MV-4-11 (cell line): ENCODE data around the gene IER5.
"Not testable (repeated sequence)": the region's sequence is repeated elsewhere in the genome, so short reads cannot be mapped to it uniquely, and the experiment has no call there.

ENCODE experiments used
- DNase-seq: peaks from one replicate; lab custom pipeline; 2025; lab: John Stamatoyannopoulos, UW

IER5 gene

DNA sequence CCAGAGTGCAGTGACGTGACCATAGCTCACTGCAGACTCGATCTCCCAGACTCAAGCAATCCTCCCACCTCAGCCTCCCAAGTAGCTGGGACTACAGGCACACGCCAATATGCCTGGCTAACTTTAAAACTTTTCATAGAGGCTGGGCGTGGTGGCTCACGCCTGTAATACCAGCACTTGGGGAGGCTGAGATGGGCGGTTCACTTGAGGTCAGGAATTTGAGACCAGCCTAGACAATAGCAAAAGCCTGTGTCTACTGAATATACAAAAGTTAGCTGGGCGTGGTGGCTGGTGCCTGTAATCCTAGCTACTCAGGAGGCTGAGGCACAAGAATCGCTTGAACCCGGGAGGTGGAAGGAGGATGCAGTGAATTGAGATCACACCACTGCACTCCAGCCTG is 27.5 kb downstream of the IER5 start:
- DNase-seq: not testable (repeated sequence)

DNA sequence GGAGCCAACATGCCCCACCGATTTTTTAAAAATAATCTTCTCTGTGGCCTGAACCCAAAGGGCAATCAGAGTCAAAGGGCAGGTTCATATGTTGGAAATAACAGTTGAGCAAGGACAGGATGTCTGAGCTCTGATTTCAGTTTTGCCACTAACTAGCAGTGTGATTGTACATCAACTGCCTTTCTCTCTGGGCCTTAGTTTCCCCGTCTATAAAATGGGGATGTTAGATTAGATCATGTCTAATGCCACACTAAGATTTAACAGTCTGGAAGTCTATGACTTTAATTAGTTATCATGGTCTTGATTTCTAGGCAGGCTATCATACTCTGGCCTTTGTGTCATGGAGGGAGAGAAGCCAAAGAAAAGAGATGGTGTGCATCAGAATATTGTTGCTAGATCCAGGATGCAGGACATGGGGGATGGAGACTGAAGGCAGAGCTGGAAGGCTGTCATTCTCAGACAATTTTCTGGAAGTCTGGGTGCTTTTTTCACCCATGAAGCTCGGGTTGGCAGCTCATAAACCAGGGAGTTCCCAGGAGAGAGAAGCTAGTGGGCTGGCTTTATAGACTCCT is 28.4 kb downstream of the IER5 start:
- DNase-seq: no peak

DNA sequence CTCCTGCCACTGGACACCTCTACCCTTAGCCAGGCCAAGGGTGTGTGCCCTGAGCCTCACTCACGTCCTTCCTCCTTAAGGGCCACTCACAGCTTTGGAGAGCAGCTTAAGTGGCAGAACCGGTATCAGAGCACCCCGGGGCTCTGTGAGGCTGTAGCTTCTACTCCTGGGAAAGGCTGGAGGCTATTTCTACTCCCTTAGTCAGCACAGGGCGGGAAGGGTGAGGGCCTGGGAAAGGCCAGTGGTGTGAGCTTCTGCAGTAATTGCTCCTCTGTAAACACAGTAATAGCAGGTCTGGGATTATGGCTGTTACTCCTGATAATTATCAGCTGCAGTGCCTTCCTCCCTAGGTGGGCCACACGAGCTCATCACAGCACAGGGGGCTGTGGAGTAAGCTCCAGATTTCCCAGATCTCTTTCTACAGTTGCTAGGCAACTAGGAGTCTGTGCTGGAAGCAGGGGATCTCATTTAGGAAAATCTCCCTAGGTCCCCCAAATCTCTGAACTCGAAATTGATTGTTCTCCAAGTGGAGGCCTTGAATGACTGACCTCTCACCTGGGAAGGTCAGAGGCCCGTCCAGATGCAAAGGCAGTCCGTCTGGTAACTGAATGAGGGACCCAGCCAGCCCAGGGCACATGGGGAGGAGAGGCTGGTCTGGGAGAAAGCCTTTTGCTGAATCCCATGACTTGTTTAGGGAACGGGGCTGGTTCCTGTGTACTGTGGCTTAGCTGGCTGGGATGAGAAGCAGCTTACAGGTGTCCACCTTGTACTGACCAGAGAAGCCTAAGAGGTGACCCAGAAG is 29.3 kb downstream of the IER5 start:
- no peak for DNase-seq

DNA sequence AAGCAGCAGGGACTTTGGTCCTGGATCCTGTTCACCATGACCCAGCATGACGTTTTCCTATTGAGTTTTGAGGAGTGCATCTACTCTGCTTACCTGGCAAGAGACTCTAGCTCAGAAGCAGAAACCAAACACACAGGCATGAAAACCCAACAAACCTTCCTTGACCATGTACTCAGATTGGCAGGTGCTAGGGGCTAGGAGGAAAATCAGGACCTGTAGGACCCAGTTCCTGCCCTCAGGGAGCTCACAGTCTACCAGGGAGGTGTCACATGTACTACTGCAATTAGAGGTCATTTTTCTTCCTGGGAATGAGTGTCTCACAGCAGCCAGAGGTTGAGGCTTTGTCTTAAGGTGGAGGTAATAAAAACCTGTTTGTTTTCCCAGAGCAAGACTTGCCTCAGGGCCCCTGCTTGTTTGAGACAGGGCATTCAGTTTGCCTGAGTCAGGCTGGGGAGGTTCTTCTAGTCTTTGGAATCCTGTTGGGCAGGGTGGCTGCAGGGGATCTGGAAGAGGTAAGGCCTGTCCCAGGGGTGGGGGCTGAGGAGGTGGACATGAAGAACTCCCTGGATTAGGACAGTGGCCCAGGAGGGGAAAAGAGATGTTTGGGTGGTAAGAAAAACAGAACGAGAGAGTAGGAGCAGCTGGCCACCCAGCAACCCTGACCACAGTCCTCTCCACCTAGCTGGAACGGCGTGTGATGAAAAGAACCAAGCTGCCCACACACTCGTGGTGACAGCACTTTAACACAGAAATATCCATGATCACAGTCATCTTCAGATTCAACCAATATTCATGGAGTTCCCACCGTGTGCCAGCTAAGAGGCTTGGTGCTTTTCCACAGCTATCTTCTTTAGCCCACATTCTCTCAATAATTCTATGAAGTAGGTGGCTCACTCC is 30.8 kb downstream of the IER5 start:
- no peak for DNase-seq

DNA sequence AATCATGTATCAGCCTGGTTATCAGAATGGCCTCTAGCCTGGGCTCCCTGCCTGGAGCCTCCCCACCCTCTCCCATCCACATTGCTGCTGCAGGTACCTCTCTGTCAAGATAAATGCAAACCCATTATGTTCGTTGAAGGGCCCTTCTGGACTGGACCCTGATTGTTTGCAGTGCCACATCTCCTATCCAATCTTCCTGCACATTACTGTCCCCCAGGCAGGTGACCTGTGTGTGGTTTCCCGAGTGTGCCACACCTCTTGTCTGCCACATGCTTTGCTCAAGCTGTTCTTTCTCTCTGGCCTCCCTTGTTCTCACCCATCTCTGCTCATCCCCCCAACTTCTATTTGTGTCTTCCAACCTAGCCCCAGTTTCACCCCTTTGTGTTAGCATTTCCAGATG is 32.4 kb downstream of the IER5 start:
- no peak for DNase-seq

DNA sequence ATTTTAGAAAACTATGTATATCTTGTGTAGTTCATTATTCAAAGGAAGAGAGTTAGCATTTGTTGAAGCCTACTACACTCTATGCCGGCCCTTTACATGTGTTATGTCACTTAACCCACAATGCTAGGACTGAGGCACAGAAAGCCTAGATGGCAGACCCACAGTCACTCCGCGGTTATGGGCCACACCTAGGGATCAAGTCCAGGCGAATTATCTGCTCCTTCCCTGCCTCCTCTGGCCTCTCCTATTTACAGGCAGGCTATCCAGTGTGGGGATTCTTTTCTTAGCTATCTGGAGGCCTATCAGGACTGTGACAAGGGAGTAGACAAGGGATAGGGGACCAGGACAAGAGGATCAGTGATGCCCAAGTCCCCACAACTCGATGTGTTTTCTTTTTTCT is 33.0 kb downstream of the IER5 start:
- DNase-seq: no peak

DNA sequence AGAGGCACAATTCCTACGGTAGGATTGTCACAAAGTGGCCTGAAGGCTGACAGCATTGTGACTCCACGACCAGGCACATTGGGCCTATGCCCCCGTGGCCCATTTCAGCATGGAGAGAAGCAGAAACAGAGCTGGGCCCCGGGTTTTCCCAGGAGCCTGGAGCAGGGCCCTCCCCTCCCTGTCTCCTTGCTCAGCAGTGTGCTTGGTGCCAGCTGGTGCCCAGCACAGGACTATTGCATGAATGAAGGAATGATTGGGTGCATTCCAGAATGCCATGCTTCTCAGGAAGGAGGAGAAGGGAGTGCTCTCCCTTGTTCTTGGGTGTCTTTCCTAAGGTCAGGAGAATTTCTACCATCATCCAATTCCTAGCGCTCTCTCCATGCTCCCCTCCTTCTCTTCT is 33.7 kb downstream of the IER5 start:
- no peak for DNase-seq

DNA sequence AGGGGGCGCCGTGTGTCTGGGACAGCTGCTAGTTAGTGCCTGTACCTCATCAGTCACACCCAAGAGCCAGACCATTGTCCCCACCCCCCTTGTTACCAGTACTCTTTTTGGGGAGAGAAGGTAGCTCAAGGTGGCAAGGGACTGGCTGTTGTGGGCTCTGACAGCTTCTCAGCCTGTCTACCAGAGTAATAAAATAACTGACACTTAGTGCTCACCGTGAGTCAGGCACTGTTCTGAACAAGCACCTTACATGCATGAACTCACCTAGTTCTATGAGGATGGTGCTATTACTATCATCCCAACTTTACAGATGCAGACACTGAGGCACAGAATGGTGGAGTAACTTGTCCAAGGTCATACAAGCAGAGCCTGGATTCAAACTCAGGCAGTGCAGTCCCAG is 34.7 kb downstream of the IER5 start:
- DNase-seq: no peak

DNA sequence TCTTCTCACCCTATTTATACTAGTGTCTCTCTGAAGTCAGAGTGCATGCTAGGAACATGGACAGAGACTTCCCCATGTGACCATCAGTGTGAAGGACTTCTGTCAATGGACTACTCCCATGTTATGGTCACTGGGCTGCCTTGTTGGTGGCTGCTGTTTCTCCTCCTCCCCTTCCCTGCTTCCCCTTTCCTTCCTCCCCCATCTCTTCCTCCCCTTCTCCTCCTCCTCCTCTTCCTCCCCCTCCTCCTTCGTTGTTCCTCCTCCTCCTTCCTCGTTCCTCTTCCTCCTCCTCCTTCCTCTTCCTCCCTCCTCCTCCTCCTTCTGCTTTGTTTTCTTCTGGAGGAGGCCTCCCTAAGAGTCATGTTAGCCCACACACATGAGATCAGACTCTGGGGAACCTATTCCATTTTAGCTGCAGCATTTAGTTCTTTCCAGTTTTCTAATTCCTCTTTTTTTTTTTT is 35.8 kb downstream of the IER5 start:
- DNase-seq: peak; percentile 85

DNA sequence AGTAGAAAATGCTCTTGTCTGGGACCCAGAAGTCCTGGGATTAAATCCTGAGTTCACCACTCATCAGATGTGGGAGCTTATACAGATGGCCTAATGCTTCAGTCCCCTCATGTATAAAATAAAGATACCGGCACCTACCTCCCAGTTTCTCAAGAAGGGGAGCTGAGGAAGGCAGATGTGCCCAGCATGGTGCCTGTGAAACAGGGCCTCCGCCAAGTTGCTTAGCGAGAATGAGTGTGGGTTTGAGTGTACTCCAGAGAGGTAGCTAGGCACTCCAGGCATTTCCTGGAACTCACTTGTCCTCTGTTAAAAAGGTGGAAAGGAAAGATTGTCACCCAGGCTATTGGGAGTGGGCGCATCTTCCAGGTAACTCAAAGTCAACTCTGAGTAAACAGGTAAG is 37.8 kb downstream of the IER5 start:
- no peak for DNase-seq

DNA sequence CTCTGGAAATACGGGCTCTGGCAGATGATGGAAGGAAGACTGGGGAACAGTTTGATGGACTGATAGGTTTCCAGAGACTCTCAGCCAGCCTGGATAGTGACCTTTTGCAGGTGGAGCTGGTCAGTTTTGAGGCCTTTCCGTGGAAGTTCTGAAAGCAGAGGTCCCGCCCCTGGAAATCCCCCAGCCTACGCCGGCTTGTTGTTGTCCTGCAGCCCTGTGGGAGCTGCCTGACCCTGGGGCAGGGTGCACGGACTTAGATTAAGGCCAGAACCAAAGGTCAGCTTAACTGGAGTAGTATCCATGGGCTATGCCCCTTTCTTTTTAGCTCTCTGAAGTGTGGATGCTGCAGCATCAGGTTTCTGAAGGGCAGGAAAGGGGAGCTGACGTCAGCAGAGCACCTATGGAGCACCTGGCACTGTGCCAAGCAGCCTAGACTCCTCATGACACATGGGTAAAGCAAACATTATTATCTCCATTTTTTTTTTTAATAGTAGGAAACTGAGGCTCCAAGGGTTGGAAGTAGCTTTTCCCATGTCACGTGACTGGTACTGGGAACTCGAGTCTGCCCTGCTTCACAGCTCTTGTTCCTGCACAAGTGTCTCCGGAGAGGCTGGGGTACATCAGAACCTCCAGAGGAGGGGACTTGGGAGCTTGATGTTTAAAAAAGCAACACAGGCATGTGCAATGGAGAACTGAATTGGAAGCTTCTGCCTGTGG is 38.5 kb downstream of the IER5 start:
- no peak for DNase-seq

DNA sequence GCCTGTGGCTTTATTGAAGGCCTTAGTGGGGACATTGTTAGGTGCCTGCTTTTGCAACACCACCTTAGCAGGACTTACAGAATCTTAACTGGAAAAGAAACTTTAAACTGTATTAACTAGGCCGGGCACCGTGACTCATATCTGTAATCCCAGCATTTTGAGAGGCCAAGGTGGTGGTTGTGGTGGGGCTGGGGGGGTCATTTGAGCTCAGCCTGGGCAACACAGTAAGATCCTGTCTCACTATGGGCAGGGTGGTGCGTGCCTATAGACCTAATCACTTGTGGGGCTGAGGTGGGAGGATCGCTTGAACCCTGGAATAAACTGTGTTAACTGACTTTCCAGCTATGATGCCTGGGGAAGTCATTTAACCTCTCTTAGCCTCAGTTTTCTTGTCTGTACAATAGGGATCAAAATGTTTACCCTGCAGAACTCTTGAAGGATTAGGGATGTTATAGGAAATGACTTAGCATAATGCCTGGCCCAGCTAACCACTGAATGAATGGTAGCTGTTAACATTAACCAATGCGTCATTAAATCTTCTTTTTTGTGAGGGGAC is 39.5 kb downstream of the IER5 start:
- DNase-seq: peak; percentile 78

DNA sequence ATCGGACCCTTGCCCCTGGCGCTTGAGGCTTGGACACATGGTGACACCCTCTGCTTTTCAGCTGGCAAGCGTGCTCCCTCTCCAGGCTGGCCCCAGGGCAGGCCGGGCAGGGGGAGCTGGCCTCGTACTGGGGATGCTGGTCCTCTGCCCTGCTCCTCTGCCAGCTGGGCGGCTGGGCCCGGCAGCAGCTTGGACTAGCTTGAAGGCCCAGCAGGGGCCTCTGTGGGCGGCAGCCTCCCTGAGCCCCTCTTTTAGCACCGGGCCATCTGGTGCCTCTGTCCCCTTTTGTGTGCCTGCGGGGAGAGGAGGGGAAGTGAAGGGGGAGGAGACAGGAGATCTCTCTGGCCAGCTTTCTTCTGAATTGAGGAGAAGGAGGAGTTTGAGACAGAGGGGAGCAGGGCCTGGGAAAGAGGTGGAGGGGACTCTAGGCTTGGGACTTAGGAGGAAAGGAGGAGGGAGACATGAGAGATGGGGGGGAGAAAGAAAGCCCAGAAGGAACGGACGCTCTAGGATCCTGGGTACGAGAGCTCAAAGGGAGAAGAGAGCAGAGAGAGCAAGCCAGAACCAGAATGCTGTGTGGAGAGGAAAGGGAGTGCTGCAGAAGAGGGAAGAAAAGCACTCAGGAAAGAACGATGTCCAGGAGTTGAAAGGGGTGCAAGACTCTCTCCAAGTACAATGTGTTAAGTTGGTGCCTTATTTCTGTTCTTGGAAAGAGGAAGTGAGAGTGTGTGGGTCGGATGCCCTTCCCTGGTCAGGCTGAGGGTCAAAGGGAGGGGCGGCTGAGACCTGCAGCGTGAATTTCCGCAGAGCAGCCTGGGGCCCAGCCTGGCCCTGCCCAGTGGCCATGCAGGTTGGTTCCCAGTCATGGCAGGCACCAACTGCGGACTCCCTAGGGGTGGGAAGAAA is 40.3 kb downstream of the IER5 start:
- DNase-seq: peak; percentile 95

DNA sequence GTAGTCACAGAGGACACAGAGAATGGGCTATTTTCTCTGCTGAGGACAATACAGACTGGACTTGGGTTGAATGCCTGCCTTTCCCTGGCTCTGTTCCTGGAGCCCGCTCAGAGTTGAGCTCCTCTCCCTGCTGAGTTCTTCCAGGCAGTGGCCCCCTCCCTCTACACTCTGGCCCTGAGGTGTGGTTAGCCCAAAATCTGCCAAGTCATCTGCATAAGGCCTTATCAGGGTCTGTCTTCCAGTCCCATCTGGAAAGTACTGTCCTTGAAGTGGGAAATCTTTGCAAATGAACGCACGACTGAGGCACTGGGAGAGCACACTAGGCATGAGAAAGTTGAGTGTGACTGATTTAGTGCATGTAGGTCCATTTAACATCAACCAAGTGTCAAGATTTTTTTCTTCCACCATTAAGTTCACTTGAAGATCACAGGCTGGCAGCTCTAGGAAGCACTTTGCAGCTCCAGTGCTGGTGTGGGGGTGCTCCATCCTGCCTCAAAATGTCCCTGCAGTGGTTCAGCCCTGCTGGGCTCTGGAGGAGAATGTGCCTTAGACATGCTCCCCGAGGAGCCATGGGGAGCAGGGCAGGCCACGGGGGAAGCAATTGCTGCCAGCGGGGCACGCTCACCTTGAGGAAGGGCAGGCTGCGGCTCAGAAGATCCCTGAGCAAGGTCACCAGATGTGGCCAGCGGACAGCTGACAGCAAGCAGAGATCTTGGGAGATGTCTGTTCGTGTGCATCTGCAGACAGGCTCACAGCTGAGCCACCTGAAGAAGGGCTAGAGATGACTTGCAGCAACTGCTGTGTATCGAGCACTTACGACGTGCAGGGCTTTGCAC is 41.5 kb downstream of the IER5 start:
- no peak for DNase-seq

DNA sequence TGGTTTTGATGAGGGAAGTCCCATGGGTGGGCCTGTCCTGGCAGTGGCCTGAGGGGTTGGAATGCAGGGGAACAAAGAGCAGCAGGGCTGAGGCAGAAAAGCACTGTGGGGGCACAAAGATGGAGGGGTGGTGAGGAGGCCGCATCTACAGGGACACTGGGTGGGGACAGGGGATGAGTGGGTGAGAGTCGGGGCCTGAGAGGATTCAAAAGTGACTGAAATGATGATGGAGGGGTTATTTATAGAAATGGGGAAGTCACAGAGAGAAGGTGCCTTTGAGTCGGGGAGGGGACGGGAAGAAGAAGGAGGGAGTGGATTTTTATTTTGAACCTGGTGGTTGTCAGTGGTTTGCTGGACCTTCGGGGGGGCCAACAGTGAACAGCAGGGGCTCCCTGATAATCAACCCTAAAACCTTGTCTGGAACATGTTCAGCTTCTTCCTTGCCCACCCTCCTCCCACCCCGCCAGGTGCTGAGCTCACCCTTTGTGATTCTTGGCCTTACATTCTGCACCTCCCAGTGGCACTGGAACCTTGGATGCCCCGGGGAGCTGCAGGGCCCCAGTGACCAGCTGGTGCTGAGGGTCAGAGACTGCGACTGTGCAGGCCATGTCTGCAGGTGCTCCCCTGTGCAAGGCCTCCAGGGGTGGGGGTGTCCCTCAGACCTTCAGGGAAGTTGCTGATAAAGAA is 42.9 kb downstream of the IER5 start:
- DNase-seq: peak; percentile 72

DNA sequence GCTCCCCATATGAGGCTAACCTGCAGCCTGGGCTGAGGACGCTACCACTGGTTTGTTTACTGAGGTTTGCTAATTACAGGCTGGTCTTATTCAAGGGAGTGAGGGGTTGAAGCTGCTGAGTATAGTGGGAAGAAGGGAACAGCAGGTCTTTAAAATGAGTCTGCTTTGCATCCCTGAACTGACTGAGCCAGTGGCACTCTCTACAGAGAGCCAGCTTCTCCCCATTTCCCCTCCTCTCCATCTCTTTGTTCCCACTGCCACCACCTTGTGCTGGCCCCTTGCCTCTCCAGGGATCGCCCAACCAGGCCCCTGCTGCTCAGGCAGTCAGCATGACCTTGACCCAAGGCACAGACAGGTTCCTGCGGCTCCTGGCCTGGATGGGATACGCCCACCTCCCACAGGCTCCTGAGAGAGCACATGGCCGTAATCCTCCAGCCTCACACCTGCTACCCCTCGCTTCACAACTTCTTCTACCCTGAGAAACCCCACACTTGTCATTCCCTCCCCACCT is 45.0 kb downstream of the IER5 start:
- DNase-seq: no peak

DNA sequence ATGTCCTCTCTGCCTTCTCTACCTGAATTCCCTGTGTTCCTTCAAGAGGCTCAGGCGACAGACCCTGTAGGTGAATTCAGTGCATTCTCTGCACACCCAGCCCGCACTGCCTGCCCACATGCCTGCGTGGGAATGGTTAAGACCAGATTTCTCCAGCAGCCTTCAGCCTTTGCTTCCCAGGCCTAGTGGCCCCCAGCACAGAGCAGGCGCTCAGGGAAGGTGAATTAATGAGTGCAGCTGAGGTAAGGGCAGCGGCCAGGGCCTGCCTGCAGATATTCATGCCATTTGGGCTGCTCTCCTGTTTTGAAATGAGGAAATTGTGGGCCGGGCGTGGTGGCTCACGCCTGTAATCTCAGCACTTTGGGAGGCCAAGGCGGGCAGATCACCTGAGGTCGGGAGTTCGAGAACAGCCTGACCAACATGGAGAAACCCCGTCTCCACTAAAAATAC is 45.5 kb downstream of the IER5 start:
- DNase-seq: no peak

DNA sequence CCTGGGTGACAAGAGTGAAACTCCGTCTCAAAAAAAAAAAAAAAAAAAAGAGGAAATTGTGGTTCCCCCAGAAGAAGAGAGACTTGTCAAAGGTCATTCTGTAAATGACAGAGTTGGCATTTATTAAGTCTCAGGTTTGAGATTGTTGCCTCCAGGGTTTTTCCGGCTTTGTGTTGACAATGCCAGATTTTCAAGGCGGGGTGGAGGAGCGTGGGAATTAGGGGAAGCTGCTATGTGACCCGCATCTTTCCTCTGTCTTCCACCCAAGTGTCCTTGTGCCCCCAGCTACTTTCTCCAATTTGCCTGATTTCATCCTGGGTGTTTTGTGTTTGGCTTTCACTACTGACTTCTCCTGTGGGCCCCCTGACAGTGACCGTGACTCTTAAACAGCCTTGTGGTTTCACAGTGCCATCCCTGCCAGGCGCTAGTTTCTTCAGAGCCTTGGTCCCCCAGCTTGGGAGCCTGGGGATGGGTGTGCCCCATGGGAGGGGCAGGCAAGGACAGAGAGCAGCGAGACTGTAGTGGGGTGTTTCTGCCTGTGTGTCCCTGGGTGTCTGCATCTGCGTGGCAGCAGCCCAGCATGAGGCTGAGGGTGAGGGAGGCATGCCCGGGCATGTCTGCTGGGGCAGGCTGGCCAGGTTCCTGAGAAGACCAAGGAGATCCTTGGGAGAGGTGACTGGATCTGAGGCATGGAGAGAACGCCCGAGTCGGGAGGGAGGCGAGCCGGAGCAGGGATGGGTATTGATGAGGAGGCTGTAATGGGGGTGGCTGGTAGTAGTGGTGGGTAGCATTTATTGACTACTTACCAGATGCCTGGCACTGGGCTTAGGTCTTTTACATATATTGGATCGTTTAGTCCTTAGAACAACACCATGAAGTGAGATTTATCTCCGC is 46.3 kb downstream of the IER5 start:
- DNase-seq: peak; percentile 90
